CD4-positive, alpha-beta T cell treated with Interleukin-6 at 100 ng/mL for 8 hours (primary cell): Measurements from ENCODE around the gene CCM2L.
"Not testable (repeated sequence)": the region's sequence is repeated elsewhere in the genome, so short reads cannot be mapped to it uniquely, and the experiment has no call there.

Experiments
- DNase-seq: peaks from one replicate; pipeline ENCODE4 v3.0.0-alpha.2; 2020; ENCODE audit warnings: mixed read lengths, low spot score

Gene CCM2L

DNA sequence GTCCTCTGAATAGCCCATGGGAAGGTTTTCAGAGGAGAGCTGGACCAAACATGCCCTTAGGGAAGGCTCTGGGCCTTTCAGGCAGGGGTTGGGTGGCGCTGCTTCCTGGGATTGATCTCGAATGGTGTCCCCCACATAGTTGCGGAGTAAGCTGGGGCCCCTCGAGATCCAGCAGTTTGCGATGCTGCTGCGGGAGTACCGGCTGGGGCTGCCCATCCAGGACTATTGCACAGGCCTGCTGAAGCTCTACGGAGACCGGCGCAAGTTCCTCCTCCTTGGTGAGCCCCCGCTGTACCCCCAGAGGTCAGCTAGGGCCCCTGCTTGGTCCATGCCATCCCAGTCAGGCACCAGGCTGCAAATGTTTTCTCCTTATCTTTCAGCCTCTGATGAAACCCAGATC lies 19.3 kb downstream of the CCM2L start:
- DNase-seq: no peak

DNA sequence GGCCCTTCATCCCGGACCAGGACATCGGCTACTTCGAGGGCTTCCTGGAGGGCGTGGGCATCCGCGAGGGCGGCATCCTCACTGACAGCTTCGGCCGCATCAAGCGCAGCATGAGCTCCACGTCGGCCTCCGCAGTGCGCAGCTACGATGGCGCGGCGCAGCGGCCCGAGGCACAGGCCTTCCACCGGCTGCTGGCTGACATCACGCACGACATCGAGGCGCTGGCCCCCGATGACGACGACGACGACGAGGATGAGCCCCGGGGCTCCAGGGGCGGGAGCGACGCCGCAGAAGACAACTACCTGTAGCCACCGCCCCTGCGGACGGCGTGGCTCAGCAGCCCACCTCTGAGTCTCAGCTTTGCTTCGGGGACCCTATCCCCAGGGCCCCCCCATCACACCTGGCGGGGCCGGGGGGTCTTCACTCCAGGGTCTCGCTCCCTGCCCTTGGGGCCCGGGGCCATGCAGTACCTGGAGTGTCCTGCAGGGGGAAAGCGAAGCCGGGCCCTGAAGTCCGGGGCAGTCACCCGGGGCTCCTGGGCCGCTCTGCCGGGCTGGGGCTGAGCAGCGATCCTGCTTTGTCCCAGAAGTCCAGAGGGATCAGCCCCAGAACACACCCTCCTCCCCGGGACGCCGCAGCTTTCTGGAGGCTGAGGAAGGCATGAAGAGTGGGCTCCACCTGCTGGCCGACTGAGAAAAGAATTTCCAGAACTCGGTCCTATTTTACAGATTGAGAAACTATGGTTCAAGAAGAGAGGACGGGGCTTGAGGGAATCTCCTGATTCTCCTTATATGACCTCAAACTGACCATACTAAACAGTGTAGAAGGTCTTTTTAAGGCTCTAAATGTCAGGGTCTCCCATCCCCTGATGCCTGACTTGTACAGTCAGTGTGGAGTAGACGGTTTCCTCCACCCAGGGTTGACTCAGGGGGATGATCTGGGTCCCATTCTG lies 21.0 kb downstream of the CCM2L start:
- DNase-seq: peak; percentile 32

DNA sequence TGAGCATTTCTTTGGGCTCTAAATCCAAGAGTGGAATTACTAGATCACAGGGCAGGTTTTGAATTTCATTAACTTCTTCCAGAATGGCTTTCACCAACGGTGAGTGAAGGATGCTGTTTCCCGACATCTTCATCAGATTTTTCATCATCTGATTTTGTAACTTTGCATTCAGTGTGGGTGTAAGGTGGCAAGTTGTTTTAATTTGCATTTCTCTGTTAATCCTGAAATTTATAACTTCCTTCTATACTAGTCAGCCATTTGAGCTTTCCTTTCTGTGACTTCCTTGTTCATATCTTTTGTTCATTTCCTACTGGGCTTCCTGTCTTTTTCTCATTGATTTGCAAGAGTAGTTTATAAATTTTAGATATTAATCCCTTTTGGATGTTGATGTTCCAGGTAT lies 23.1 kb downstream of the CCM2L start:
- no peak for DNase-seq

DNA sequence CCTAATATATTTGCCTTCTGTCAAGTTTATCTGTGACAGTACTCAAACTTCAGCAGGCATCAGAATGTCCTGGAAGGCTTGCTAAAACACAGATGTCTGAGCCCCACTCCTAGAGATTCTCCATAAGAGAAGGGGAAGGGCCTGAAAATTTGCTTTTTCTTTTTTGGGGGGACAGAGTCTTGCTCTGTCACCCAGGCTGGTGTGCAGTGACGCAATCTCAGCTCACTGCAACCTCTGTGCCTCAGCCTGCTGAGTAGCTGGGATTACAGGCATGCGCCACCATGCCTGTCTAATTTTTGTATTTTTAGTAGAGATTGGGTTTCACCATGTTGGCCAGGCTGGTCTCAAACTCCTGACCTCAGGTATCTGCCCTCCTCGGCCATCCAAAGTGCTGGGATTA lies 23.5 kb downstream of the CCM2L start:
- DNase-seq: not testable (repeated sequence)

DNA sequence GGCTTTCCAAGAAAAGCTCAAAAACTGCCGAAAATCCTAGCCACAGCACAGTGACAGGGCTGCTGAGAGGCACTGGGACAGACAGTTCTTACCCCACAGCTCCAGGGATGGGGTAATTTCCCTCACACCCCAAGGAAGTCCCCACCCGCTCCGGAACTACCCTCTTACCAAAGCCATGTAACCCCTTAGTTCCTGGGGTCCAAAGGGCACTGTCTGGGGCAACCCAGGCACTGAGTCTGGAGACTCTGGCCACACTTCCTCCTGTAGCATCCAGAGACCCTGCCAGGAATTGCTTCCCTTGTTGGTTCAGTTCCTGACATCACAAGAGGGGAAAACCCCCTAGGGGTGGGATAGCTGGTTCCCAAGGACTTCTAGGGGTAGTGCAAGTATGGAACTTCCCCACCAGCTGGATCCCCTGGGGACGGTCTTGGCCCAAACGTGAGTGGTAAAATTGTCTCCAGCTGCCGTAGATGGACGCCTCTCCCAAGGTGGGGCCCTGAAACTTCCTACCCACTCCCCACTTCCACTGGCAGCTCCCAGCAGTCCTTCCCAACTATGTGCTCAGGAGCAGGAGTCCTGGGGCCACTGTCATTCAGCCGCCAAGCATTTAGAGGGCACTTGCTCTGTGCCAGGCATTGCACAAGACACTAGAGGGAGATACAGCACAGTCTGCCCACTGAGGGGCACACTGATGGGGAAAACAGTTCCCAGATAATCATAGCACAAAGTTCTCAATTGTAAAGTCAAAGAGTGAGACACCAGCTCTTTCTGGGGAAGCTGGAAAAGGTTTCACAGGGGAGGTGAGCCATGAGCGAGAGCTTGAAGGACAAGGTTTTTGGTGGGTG lies 24.6 kb downstream of the CCM2L start:
- DNase-seq: no peak

DNA sequence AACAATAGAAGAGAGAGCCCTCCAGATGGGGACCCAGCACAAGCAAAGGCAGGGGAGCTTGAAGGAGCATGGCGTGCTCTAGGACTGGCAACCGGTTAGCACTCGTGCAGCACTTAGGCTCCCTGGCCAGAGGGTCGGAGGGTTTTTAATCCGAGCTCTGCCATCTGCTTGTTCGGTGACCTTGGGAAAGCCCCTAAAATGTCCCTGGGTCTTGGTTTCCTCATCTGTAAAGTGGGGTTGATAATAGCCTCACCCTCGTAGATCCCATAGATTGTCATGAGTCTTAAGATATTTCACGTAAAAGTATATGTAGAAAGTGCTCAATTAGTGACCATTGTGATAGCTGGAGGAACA lies 25.2 kb downstream of the CCM2L start:
- DNase-seq: no peak

DNA sequence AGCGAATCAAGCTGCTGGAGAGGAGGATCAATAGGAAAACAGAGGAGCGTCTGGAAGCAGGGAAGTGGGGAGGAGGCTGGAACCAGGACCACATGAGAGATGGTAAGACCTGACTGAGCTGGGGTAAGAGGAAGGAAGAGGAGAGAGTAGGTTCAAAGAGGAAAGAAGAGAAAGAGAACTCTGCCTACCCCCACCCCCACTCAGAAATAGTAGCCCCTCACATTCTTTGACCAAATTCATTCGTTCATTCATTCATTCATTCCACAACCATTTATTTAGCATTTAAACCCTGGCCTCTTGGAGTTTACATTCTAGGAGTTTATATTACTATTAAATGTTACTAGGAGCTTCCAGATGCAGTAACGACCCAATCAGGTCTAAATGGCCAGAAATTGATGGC lies 26.0 kb downstream of the CCM2L start:
- no peak for DNase-seq

DNA sequence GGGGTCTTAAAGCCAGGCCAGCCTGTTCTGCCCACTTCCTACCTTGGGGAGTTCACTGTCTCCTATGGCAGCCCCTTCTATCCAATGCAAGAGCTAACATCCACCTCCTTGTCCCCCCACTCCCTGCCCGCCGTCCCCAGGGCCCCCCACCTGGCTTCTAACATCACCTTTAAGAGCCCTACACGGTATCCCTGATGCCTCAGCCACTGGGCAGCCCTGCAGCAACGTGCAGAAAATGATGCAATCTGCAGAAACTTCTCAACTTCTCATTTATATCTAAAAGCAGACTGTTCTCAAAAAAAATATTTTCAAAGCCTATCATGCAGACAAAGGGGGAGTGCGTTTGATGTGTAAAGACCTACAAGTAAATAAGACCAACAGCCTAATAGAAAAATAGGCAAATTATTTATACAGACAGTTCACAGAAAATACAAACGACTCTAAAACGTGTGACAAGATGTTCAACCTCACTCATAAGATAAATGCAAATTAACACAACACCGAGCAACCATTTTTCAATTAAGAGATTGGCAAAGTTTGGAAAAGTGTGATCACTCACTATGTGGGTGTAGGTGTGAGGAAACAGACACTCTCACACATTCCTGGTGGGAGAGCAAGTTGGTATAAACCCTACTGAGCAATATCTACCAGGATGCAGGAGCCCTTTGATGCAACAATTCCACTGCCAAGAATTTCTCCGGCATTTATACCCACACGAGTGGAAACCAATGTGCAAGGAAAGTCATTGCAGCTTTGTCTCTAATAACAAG lies 26.7 kb downstream of the CCM2L start:
- no peak for DNase-seq

DNA sequence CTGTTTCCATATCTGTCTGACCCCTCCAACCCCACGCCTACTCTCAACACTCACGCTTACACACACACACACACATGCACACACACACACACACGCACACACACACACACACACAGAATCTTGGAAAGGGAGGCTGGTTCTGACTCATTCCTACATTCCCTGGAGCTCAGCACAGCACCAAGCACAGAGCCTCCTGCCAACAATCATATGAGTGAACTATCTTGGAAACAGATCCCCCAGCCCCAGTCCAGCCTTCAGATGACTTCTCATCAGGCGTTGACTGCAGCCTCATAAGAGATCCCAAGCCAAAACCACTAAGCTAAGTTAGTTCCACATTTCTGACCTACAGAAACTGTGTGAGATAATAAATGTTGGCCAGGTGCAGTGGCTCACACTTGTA lies 27.7 kb downstream of the CCM2L start:
- DNase-seq: no peak

DNA sequence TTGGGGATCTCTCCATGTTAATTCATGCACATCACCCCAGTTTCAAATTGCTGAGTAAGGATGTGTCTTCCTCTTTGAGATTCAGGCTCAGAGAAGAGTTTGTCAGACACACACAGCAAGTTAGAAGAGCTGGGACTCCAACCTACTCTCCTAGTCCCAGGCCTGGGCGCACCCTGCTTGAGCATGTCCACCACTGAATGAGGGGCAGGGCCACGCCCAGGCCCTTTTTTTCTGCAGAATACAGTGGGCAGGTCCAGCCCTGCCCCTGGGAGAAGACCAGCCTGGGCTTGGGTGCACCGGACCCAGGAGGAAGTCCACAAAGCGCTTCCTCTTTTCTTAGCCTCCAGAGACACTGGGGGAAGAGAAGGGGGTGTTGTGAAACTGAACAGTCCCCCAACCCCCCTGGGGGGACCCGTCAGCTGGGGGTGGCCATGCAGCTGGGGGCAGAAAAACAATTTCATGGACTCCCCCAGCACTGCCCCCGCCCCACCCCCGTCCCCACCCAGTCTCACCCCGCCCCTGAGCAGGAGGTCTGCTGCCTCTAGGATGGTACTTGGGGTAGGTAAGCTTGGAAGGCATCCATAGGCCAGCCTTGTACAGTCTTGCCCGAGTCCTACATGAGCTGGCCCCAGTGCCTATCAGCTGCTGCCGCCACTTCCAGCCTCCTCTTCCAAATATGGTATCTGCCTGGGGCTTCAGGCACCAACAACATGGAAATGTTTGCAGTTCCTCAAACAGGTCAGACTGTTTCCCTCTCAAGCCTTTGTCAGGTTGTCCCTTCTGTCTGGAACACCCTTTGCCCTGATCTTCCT lies 30.1 kb downstream of the CCM2L start:
- no peak for DNase-seq

DNA sequence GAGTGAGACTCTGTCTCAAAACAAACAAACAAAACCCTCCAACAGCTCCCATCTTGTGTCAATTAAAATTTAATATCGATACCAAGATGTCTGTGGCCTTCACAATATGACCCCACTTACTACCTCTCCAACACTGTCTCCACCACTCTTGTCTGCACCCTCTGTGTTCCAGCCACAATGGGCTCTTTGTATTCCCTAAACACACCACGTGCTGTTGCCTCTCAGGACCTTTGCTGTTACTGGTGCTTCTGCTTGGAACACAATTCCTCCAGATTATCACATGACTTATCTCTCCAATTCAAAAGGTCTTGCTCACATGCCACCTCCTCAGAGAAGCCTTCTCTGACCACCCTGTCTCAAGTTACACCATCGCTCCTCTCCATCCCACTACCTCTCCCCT lies 35.8 kb downstream of the CCM2L start:
- no peak for DNase-seq

DNA sequence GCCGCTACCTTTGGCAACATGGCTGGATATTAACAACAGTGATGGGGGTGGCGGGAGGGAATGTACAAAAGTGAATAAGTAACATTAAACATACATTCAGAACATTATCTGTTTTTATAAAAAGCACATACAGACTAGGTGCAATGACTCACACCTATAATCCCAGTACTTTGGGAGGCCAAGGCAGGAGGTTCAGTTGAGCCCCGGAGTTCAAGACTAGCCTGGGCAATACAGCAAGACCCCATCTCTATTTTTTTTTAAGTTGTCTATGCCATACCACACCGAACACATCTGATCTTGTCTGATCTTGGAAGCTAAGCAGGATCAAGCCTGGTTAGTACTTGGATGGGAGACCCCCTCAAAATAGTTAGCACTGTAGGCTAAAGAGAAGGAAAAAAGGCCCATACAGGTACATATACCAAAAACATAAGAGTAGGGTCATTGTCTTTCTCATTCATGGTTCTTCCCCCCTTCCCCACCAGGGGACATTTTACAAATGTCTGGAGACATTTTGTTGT lies 40.1 kb downstream of the CCM2L start:
- no peak for DNase-seq

DNA sequence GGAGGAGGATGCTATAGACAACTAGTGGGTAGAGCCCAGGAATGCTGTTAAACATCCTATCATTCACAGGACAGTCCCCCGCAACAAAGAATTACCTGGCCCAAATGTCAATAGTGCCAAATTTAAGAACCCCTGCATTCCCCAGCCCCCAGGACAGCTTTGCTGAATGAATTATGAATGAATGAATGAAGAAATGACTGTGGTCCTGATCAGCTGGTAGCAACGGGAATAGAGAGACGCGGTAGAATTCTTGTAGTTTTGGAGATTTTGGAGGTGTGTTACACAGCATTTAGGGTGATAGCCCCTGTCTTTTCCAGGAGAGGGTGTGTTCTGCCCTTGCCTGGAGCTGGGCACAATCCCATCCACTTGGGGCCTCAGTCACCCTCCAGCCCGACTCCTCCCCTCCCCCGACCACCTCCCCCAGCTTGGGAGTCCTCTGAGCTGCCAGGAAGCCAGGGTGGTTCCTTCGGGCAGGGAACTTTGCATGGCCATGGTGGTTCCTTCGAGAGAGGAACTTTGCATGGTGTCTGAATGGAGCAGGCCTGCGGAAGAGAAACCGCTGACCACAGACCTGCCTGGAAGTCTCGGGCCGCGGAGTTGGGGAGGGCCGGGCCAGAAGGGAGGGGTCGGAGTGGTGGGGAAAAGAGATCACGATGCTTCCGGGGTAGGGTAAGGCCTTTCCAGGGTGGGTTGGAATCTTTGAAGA lies 40.8 kb downstream of the CCM2L start:
- DNase-seq: peak; percentile 12

DNA sequence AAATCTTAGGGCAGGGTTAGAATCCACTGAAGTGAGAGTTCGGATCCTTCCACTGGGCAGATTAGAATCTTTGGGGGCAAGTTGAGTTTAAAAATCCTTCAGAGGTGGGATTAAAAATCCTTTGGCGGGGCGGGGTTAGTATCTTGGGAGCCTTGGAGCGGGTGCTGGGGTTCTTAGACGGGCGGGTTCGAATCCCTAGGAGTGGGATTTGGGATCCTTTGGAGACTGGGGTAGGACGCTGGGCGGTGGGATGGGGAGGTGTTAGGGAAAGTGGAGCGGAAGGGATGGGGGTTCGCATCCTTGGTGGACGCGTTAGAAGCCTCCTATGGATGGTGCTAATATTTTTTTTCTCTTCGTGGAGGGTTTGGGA lies 41.5 kb downstream of the CCM2L start:
- DNase-seq: no peak

DNA sequence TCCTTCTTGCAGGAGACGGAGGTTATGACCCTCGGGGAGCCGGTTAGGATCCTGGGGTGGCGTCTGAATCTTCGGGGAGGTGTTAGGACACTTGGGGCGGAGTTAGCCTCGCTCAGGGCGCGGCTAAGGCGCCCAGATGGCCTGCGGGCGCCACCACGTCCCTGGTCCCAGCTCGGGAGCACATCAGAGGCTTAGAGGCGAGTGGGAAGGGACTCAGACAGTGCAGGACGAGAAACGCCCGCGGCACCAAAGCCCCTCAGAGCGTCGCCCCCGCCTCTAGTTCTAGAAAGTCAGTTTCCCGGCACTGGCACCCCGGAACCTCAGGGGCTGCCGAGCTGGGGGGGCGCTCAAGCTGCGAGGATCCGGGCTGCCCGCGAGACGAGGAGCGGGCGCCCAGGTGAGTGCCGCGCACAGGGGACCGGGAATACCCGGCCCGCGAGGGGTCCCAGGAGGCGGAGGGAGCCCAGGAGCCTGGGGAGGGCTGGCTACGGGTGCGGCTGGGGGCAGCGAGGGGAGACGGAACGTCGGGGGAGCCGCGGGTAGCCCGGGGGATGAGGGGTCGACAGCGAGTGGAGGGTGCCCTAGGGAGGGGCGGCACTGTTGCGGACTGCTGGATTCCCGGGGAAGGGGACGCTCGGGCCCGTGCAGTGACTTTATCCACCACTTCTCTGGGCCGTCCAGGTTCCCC lies 42.0 kb downstream of the CCM2L start, which contains the start of gene HCK:
HCK (plus strand) TSS at position 153 of the 688 bp plus-strand sequence.
- no peak for DNase-seq

DNA sequence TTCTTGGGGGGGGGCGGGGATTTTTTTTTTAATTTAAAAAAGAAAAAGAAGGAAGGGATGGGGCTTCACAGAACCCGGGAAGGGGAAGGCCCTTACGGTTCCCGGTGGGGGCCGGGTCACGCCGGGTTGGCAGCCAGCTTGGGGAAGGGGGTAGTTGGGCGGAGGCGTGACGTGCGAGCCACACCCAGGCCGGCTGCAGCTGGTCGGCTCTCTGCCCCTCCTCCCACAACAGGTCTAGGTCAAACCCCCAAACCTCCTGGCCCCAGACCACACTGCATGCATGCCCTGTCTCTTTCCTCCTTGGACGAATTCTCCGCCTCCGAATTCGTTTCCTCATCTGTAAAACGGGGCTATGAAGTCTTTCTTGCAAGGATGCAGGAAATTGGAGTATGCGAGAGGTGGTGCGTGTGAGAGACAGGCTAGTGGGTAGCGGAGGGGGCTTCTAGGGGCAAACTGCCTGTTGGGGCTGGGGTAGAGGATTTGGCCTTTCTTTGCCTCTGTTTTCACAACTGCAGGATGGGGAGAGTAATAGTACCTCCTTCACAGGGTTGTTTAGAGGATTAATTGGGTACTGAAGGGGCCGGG lies 42.6 kb downstream of the CCM2L start:
- peak; percentile 6 for DNase-seq

DNA sequence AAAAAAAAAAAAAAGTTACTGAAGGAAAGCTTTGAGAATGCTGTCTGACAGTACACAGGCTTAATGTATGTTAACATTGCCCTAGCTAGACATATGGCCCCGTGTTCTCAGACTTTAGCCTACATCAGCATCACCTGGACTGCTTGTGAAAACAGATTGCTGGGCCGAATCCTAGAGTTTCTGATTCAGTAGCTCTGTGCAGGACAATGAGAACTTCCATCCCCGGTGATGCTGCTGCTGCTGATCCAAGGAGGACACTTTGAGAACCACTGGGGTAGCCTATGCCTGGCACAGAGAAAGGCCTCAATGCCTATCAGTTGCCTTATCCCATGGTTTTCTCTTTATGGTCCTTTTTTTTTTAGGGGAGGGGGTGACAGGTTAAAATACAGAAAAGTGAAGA lies 43.4 kb downstream of the CCM2L start:
- DNase-seq: no peak

DNA sequence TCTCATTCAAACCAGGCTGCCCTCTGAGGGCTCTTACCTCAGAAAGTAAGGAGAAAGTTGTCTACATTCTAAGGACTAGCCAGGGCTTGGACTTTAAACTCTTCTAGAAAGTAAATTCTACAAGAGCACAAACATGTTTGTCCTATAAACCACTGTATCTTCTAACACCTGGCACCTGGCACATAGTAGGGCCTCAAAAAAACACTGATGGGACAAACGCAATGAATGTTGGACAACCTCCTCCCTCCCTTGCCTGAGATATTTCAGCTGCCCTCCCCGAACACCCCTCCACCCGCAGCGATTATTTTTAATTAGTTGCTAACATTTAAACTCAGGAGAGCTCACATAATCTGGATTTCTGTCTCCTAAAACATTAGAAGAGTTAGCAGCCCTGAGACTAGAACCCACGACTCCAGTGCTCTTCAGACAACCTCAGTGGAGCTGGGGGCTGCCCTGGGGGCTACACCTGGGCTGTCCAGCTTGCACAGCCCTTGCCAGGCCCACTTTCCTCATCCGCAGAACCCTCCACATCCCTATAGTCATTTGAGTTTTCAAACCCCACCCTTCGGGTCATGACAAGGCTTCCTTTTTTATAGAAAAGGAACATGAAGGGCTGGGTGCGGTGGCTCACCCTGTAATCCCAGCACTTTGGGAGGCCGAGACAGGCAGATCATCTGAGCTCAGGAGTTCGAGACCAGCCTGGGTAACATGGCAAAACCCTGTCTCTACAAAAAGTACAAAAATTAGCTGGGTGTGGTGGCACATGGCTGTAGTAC lies 46.7 kb downstream of the CCM2L start:
- no peak for DNase-seq

DNA sequence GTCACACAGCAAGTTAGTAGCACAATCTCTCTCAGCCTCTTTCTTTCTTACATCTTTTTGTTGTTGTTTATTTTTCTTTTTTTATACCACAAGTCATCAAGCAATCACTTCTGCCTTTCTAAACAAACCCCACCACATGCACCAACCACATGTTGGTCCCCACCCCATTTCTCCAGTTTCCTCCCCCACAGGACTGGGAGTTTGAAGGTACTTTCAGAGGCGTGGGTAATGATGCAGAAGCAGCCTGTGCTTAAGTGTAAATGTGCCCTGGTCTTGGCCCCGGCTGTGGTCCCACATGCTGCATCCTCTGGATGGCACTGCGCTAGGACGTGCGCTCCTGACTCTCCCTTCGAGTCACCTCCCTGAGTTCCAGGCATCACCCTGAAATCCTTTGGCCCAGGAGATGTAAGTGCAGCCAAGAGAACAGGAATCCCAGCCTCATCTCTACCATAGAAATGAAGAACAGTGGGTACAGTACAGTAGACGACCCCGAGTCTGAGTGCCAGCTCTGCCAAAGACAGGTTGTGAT lies 47.5 kb downstream of the CCM2L start:
- no peak for DNase-seq
